Peyer's patch (tissue), 4 donors: ENCODE results near the gene PDE11A. TPM values are rescaled to one million over a fixed set of nuclear protein-coding genes. Genes with fewer than 3 reads are reported as not detected.

Experiments used
- DNase-seq, 3 donors: peaks; one replicate each; pipeline ENCODE4 v3.0.0-alpha.2; 2017 to 2019
- H3K27ac ChIP-seq, 4 donors: fragments of 200-600 bp; sonication (generic); one replicate each; pipeline ENCODE4 v1.5.1; 2016 to 2019
- H3K27me3 ChIP-seq, 2 donors: fragments of 200-600 bp; sonication (generic); one replicate each; pipeline ENCODE4 v1.5.1; 2019
- H3K36me3 ChIP-seq, 3 donors: fragments of 200-600 bp; sonication (generic); one replicate each; pipeline ENCODE4 v1.5.1; 2016 to 2019
- H3K4me1 ChIP-seq, 4 donors: fragments of 200-600 bp; sonication (generic); one replicate each; pipeline ENCODE4 v1.5.1; 2016 to 2019
- H3K4me3 ChIP-seq, 4 donors: fragments of 200-600 bp; sonication (generic); 1 replicate in 3 of 4; 2 replicates in 1 of 4; pipeline ENCODE4 v1.5.1; 2016 to 2019; ENCODE audit warnings: mild to moderate bottlenecking in 1 of 4
- H3K9me3 ChIP-seq, 4 donors: fragments of 200-600 bp; sonication (generic); one replicate each; pipeline ENCODE4 v1.5.1; 2016 to 2019; ENCODE audit warnings: mild to moderate bottlenecking in 1 of 4
- CTCF ChIP-seq, 6 experiments: fragments of 450-650 bp in 4 of 6; fragments of 200-600 bp in 2 of 6; sonication (generic) in 1 of 6; IDR thresholded peaks; one replicate each; pipeline ENCODE4 v1.5.1; 2017 to 2019; ENCODE audit warnings: antibody characterized with exemption in 6 of 6, mild to moderate bottlenecking in 3 of 6, moderate library complexity in 1 of 6
- POLR2A ChIP-seq, 2 donors: fragments of 450-650 bp; IDR thresholded peaks; one replicate each; pipeline ENCODE4 v1.5.1; 2017; ENCODE audit warnings: antibody characterized with exemption in 2 of 2, mild to moderate bottlenecking in 2 of 2, moderate library complexity in 2 of 2
- total RNA-seq, 4 donors: library from RNA; depleted of rRNA; stranded (reverse); fragments of >200 nt; gene quantifications; one replicate each; pipeline ENCODE4 v1.1.0, GENCODE V29; 2016

The PDE11A gene
- total RNA-seq, 4 donors from 2014 or later: 1.6 to 2.1 (median 1.7) TPM

GRCh38 chr2:177765698-177766097 is 306.9 kb downstream of the PDE11A start:
- no peaks in the 10 kb centered on the region for H3K27me3 ChIP-seq
- peaks cover 0 to 6% (median 0%) of the 10 kb centered on the region in 4 donors for H3K4me1 ChIP-seq
- DNase-seq: no peak
- H3K9me3 ChIP-seq: no peaks in the 10 kb centered on the region
- TF ChIP-seq POLR2A (IDR thresholded peaks at IDR 0.05) (no peak), CTCF (IDR thresholded peaks at IDR 0.05) (no peak)
- no peak overlapping the region for H3K27ac ChIP-seq
- no peaks in the 10 kb centered on the region for H3K36me3 ChIP-seq
- no peak overlapping the region for H3K4me3 ChIP-seq

- H3K27ac ChIP-seq: no peak overlapping the region
- no peaks in the 10 kb centered on the region for H3K9me3 ChIP-seq
- peak; percentile 62 to 88 (median 70) for DNase-seq
- H3K4me3 ChIP-seq: peak overlapping the region in 1 of 4 donors; percentile 8
- TF ChIP-seq CTCF (IDR thresholded peaks at IDR 0.05): peak; percentile 33 to 86 (median 66)
- TF ChIP-seq POLR2A (IDR thresholded peaks at IDR 0.05): no peak
- H3K36me3 ChIP-seq: no peaks in the 10 kb centered on the region
- H3K27me3 ChIP-seq: no peaks in the 10 kb centered on the region
- H3K4me1 ChIP-seq: peaks cover 0 to 6% (median 0%) of the 10 kb centered on the region in 4 donors
Observed at GRCh38 chr2:177763531-177764265, 308.9 kb downstream of the PDE11A start.

- Histone ChIP-seq H3K27ac (no peak overlapping the region), H3K4me1 (peaks cover 0 to 6% (median 0%) of the 10 kb centered on the region in 4 donors), H3K4me3 (no peak overlapping the region), H3K27me3 (no peaks in the 10 kb centered on the region), H3K36me3 (no peaks in the 10 kb centered on the region), H3K9me3 (no peaks in the 10 kb centered on the region)
- no peak for DNase-seq
- no peak for TF ChIP-seq CTCF (IDR thresholded peaks at IDR 0.05)
- no peak for TF ChIP-seq POLR2A (IDR thresholded peaks at IDR 0.05)
Observed at GRCh38 chr2:177759443-177759842, 313.1 kb downstream of the PDE11A start.

- H3K27ac ChIP-seq: no peak overlapping the region
- DNase-seq: no peak
Observed at GRCh38 chr2:177758591-177759371, 313.8 kb downstream of the PDE11A start.

GRCh38 chr2:177756336-177756735 is 316.2 kb downstream of the PDE11A start:
- Histone ChIP-seq H3K4me1 (peaks cover 0 to 4% (median 0%) of the 10 kb centered on the region in 4 donors), H3K4me3 (no peak overlapping the region), H3K27me3 (no peaks in the 10 kb centered on the region), H3K9me3 (no peaks in the 10 kb centered on the region), H3K27ac (no peak overlapping the region), H3K36me3 (no peaks in the 10 kb centered on the region)
- no peak for DNase-seq
- no peak for TF ChIP-seq POLR2A (IDR thresholded peaks at IDR 0.05)
- TF ChIP-seq CTCF (IDR thresholded peaks at IDR 0.05): no peak

More at GRCh38 chr2:177758591-177759371, 313.8 kb downstream of the PDE11A start:
- no peak for TF ChIP-seq POLR2A (IDR thresholded peaks at IDR 0.05)
- TF ChIP-seq CTCF (IDR thresholded peaks at IDR 0.05): peak in 5 of 6 experiments; percentile 25 to 56 (median 32)
- H3K4me3 ChIP-seq: no peak overlapping the region
- H3K4me1 ChIP-seq: peaks cover 0 to 5% (median 0%) of the 10 kb centered on the region in 4 donors
- no peaks in the 10 kb centered on the region for H3K9me3 ChIP-seq
- H3K36me3 ChIP-seq: no peaks in the 10 kb centered on the region
- H3K27me3 ChIP-seq: no peaks in the 10 kb centered on the region
